Stimulated activated CD8-positive, alpha-beta memory T cell treated with anti-CD3 and anti-CD28 coated beads, Interleukin-7, amount 100 ng/mL, for 24 hours (primary cell): Measurements from ENCODE around the gene MAN1A1.

ENCODE experiments used
- DNase-seq: peaks from one replicate; pipeline ENCODE4 v3.0.0-alpha.2; 2020; ENCODE audit warnings: low read depth

MAN1A1 gene

GRCh38 chr6:119195204-119195603 is 154.4 kb downstream of the MAN1A1 start:
- DNase-seq, result no peak

- no peak for DNase-seq
Observed at GRCh38 chr6:119193707-119194106, 155.9 kb downstream of the MAN1A1 start.

- no peak for DNase-seq
Observed at GRCh38 chr6:119192200-119192599, 157.4 kb downstream of the MAN1A1 start.

- DNase-seq, result no peak
Observed at GRCh38 chr6:119190176-119190575, 159.4 kb downstream of the MAN1A1 start.

GRCh38 chr6:119189498-119189897 is 160.1 kb downstream of the MAN1A1 start:
- no peak for DNase-seq

- DNase-seq, result no peak
Observed at GRCh38 chr6:119187596-119187995, 162.0 kb downstream of the MAN1A1 start.

GRCh38 chr6:119186490-119186889 is 163.1 kb downstream of the MAN1A1 start:
- no peak for DNase-seq

- DNase-seq, result no peak
Observed at GRCh38 chr6:119184008-119184648, 165.4 kb downstream of the MAN1A1 start.

GRCh38 chr6:119183457-119183856 is 166.1 kb downstream of the MAN1A1 start:
- DNase-seq, result no peak

GRCh38 chr6:119182875-119183274 is 166.7 kb downstream of the MAN1A1 start:
- no peak for DNase-seq

- DNase-seq, result no peak
Observed at GRCh38 chr6:119182216-119182803, 167.3 kb downstream of the MAN1A1 start.

GRCh38 chr6:119181046-119181445 is 168.5 kb downstream of the MAN1A1 start:
- DNase-seq, result no peak

- no peak for DNase-seq
Observed at GRCh38 chr6:119179842-119180241, 169.7 kb downstream of the MAN1A1 start.

GRCh38 chr6:119179062-119179461 is 170.5 kb downstream of the MAN1A1 start:
- DNase-seq, result no peak

- no peak for DNase-seq
Observed at GRCh38 chr6:119176445-119176844, 173.1 kb downstream of the MAN1A1 start.

- DNase-seq, result no peak
Observed at GRCh38 chr6:119174879-119175817, 174.4 kb downstream of the MAN1A1 start.

GRCh38 chr6:119174085-119174445 is 175.5 kb downstream of the MAN1A1 start:
- DNase-seq, result no peak

GRCh38 chr6:119173249-119174084 is 176.1 kb downstream of the MAN1A1 start:
- no peak for DNase-seq

- no peak for DNase-seq
Observed at GRCh38 chr6:119172824-119173223, 176.7 kb downstream of the MAN1A1 start.

- no peak for DNase-seq
Observed at GRCh38 chr6:119171864-119172588, 177.5 kb downstream of the MAN1A1 start.

- no peak for DNase-seq
Observed at GRCh38 chr6:119171088-119171841, 178.3 kb downstream of the MAN1A1 start.
